ENCODE data around the gene ARNT2. TPM values are rescaled to one million over a fixed set of nuclear protein-coding genes. Genes with fewer than 3 reads are reported as not detected.

The ARNT2 gene
- total and polyA plus RNA-seq, 2 of the 13 experiments (the other 11 are each of a cell fraction or from before 2014, with no cell fraction given) = 0.69 to 1.7 TPM

- Histone ChIP-seq H3K27ac (ENCODE audit: extremely low read length, insufficient read depth, low read length) (no peak overlapping the region), H3K27me3 (ENCODE audit: control insufficient read depth in 1 of 2, insufficient read depth in 2 of 2, low read length in 2 of 2) (no peaks in the 10 kb centered on the region), H3K4me3 (replicated peaks in 1 of 3; ENCODE audit: insufficient read depth in 1 of 3, low read depth in 2 of 3, low read length in 3 of 3) (no peak overlapping the region), H3K36me3 (replicated peaks in 1 of 2; ENCODE audit: control insufficient read depth in 1 of 2, insufficient read depth in 2 of 2, low read length in 2 of 2) (no peaks in the 10 kb centered on the region), H2AFZ (ENCODE audit: low read length) (no peak overlapping the region), H3K4me1 (ENCODE audit: insufficient read depth, low read length) (peaks cover 45% of the 10 kb centered on the region), H3K79me2 (ENCODE audit: insufficient read depth, low read length) (no peaks in the 10 kb centered on the region), H3K9me3 (ENCODE audit: low read length) (no peaks in the 10 kb centered on the region), H3K9ac (ENCODE audit: insufficient read depth, low read depth, low read length) (no peak overlapping the region), H3K4me2 (ENCODE audit: low read depth, low read length) (no peak overlapping the region), H4K20me1 (ENCODE audit: insufficient read depth, low read length) (no peaks in the 10 kb centered on the region)
- TF ChIP-seq ZBTB7A (CRISPR knock-in tag; IDR thresholded peaks at IDR 0.05) (no peak), ZFP1 (CRISPR knock-in tag; IDR thresholded peaks at IDR 0.05) (no peak), POLR2AphosphoS5 (IDR thresholded peaks at IDR 0.05; ENCODE audit: low read depth, low read length) (no peak), ZNF274 (CRISPR knock-in tag; IDR thresholded peaks at IDR 0.05) (no peak), ZNF550 (CRISPR knock-in tag; IDR thresholded peaks at IDR 0.05; ENCODE audit: borderline replicate concordance) (no peak), NBN (conservative IDR thresholded peaks at IDR 0.05) (no peak), SAFB2 (CRISPR knock-in tag; IDR thresholded peaks at IDR 0.05; ENCODE audit: borderline replicate concordance, low read depth) (no peak), ELF4 (CRISPR knock-in tag; IDR thresholded peaks at IDR 0.05; ENCODE audit: borderline replicate concordance) (no peak), ZNF205 (CRISPR knock-in tag; IDR thresholded peaks at IDR 0.05) (no peak), ZZZ3 (CRISPR knock-in tag; IDR thresholded peaks at IDR 0.05; ENCODE audit: borderline replicate concordance) (no peak), NRL (CRISPR knock-in tag; IDR thresholded peaks at IDR 0.05; ENCODE audit: borderline replicate concordance) (no peak), HMGA1 (CRISPR knock-in tag; conservative IDR thresholded peaks at IDR 0.05) (no peak), ZFP90 (CRISPR knock-in tag; IDR thresholded peaks at IDR 0.05; ENCODE audit: borderline replicate concordance) (no peak), ZNF839 (CRISPR knock-in tag; IDR thresholded peaks at IDR 0.05; ENCODE audit: borderline replicate concordance) (no peak), CHCHD3 (CRISPR knock-in tag; IDR thresholded peaks at IDR 0.05) (no peak), RBAK (CRISPR knock-in tag; IDR thresholded peaks at IDR 0.05) (no peak), HMG20A (CRISPR knock-in tag; IDR thresholded peaks at IDR 0.05; ENCODE audit: borderline replicate concordance) (no peak), MEIS2 (CRISPR knock-in tag; IDR thresholded peaks at IDR 0.05) (no peak)
- TF ChIP-seq, protein P1, sequence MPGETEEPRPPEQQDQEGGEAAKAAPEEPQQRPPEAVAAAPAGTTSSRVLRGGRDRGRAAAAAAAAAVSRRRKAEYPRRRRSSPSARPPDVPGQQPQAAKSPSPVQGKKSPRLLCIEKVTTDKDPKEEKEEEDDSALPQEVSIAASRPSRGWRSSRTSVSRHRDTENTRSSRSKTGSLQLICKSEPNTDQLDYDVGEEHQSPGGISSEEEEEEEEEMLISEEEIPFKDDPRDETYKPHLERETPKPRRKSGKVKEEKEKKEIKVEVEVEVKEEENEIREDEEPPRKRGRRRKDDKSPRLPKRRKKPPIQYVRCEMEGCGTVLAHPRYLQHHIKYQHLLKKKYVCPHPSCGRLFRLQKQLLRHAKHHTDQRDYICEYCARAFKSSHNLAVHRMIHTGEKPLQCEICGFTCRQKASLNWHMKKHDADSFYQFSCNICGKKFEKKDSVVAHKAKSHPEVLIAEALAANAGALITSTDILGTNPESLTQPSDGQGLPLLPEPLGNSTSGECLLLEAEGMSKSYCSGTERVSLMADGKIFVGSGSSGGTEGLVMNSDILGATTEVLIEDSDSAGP (CRISPR knock-in tag; IDR thresholded peaks at IDR 0.05; ENCODE audit: borderline replicate concordance) = no peak
- WGBS (ENCODE audit: low lambda C conversion rate) = 40% methylated on average over 5 of the region's 6 CpGs
- FAIRE-seq (no peak), ATAC-seq (no peak), DNase-seq (ENCODE audit: low spot score) (no peak)
- in situ Hi-C loops (cut with HindIII; ENCODE audit: extremely low pct_ligation_motif_present, low pct_unique_long_range_greater_than_20kb) (loop anchor here (5.0 to 25.0 kb wide), 3 partner anchors 57 to 507 kb away; partner anchors contain the start of gene CEMIP), intact Hi-C loops (cut with micrococcal nuclease; ENCODE audit: unreplicated experiment) (loop anchor here (1.0 to 5.0 kb wide), 2 partner anchors 321 to 517 kb away; no protein-coding TSS in a partner anchor)
- CTCF ChIA-PET (ENCODE audit: low intra/inter-chr PET ratio, low total read pairs) = interaction anchor here (1.0 to 2.8 kb wide), 5 partner anchors 36 to 515 kb away, joined by 3 to 31 read pairs (median 10); partner anchors contain the start of gene CEMIP
- POLR2A ChIA-PET = no interaction called here
- no TSS peak for BruUV-seq (replicated peaks)
Observed at GRCh38 chr15:80455051-80455648, 51.0 kb downstream of the ARNT2 start.

Measured in HepG2 (cell line).